Neural progenitor cell (in vitro differentiated cells): ENCODE data around the gene HSPG2. TPM values are rescaled to one million over a fixed set of nuclear protein-coding genes. Genes with fewer than 3 reads are reported as not detected.

ENCODE experiments used
- DNase-seq: peaks from one replicate; pipeline ENCODE4 v3.0.0-alpha.2; 2016; ENCODE audit warnings: low spot score
- H2AFZ ChIP-seq: fragments of 200-600 bp; sonication (generic); replicated peaks from 2 replicates; pipeline ENCODE4 v1.6.1; 2016; ENCODE audit warnings: antibody characterized with exemption
- H3F3A ChIP-seq: fragments of 200-600 bp; sonication (generic); 2 replicates; pipeline ENCODE4 v1.6.1; 2016; ENCODE audit warnings: antibody characterized with exemption, low read depth
- H3K27ac ChIP-seq: fragments of 200-600 bp; sonication (generic); 2 replicates; pipeline ENCODE4 v1.5.1; 2016; ENCODE audit warnings: mild to moderate bottlenecking
- H3K27me3 ChIP-seq: fragments of 200-600 bp; sonication (generic); 2 replicates; pipeline ENCODE4 v1.6.1; 2016; ENCODE audit warnings: mild to moderate bottlenecking, moderate library complexity
- H3K36me3 ChIP-seq: fragments of 200-600 bp; sonication (generic); 2 replicates; pipeline ENCODE4 v1.5.1; 2016
- H3K4me1 ChIP-seq: fragments of 200-600 bp; sonication (generic); 2 replicates; pipeline ENCODE4 v1.6.1; 2016; ENCODE audit warnings: mixed run types
- H3K4me2 ChIP-seq: fragments of 200-600 bp; sonication (generic); 2 replicates; pipeline ENCODE4 v1.6.1; 2016
- H3K4me3 ChIP-seq: fragments of 200-600 bp; sonication (generic); 2 replicates; pipeline ENCODE4 v1.5.1; 2016
- H3K79me2 ChIP-seq: fragments of 200-600 bp; sonication (generic); 2 replicates; pipeline ENCODE4 v1.6.1; 2016; ENCODE audit warnings: low read depth
- H3K9ac ChIP-seq: fragments of 200-600 bp; sonication (generic); 2 replicates; pipeline ENCODE4 v1.6.1; 2016
- H3K9me3 ChIP-seq: fragments of 200-600 bp; sonication (generic); 2 replicates; pipeline ENCODE4 v1.5.1; 2016; ENCODE audit warnings: low read depth
- H4K20me1 ChIP-seq: fragments of 200-600 bp; sonication (generic); 2 replicates; pipeline ENCODE4 v1.6.1; 2016; ENCODE audit warnings: low read depth
- H3K27ac Mint-ChIP-seq: 3 replicates; pipeline ENCODE4 v1.8.0; 2021; ENCODE audit warnings: mixed read lengths
- H3K27me3 Mint-ChIP-seq: 2 replicates; pipeline ENCODE4 v1.8.0; 2022; ENCODE audit warnings: low read depth, mild to moderate bottlenecking, inconsistent platforms, moderate library complexity, mixed read lengths; ENCODE audit not compliant: insufficient read depth
- H3K36me3 Mint-ChIP-seq: 3 replicates; pipeline ENCODE4 v1.8.0; 2021; ENCODE audit warnings: mixed read lengths
- H3K4me1 Mint-ChIP-seq: 3 replicates; pipeline ENCODE4 v1.8.0; 2021; ENCODE audit warnings: mixed read lengths
- H3K4me3 Mint-ChIP-seq: 3 replicates; pipeline ENCODE4 v1.8.0; 2021; ENCODE audit warnings: mild to moderate bottlenecking, moderate library complexity, mixed read lengths
- H3K9me3 Mint-ChIP-seq: 3 replicates; pipeline ENCODE4 v1.8.0; 2020; ENCODE audit warnings: mixed read lengths
- CTCF ChIP-seq: fragments of 200-600 bp; sonication (generic); IDR thresholded peaks from 2 replicates; pipeline ENCODE4 v1.5.1; 2017; ENCODE audit warnings: antibody characterized with exemption, mild to moderate bottlenecking
- EZH2 ChIP-seq: fragments of 200-600 bp; sonication (generic); IDR thresholded peaks from 2 replicates; pipeline ENCODE4 v1.6.1; 2017; ENCODE audit warnings: antibody characterized with exemption, mild to moderate bottlenecking, moderate library complexity
- EZH2phosphoT487 ChIP-seq: fragments of 200-600 bp; sonication (generic); IDR thresholded peaks from 2 replicates; pipeline ENCODE4 v1.6.1; 2017; ENCODE audit warnings: antibody characterized with exemption
- total RNA-seq: library from RNA; depleted of rRNA; stranded (reverse); fragments of >200 nt; gene quantifications from 2 replicates; pipeline ENCODE4 v1.2.3, GENCODE V29; 2015; ENCODE audit warnings: low replicate concordance

HSPG2 gene
- total RNA-seq, 1 donor from 2014 or later: 6.9 TPM

- no peak overlapping the region for H3K4me3 Mint-ChIP-seq
- no peak overlapping the region for H3K27ac Mint-ChIP-seq
Observed at GRCh38 chr1:21863981-21864380, 73.1 kb downstream of the HSPG2 start.

GRCh38 chr1:21861602-21862429, 75.3 kb downstream of the HSPG2 start:
- no peak overlapping the region for H3K4me2 ChIP-seq
- Mint-ChIP-seq H3K36me3 (peaks cover 18% of the 10 kb centered on the region), H3K4me3 (no peak overlapping the region), H3K4me1 (peaks cover 22% of the 10 kb centered on the region), H3K27ac (no peak overlapping the region), H3K9me3 (no peaks in the 10 kb centered on the region), H3K27me3 (peaks cover 4% of the 10 kb centered on the region)
- H3F3A ChIP-seq: no peaks in the 10 kb centered on the region
- H3K27me3 ChIP-seq: no peaks in the 10 kb centered on the region
- no peaks in the 10 kb centered on the region for H3K36me3 ChIP-seq
- no peak for DNase-seq
- no peaks in the 10 kb centered on the region for H3K79me2 ChIP-seq
- TF ChIP-seq EZH2phosphoT487 (no peak), CTCF (no peak), EZH2 (no peak)
- no peak overlapping the region for H3K9ac ChIP-seq
- H4K20me1 ChIP-seq: peaks cover 6% of the 10 kb centered on the region
- H3K9me3 ChIP-seq: no peaks in the 10 kb centered on the region
- H3K27ac ChIP-seq: no peak overlapping the region
- H3K4me3 ChIP-seq: no peak overlapping the region
- H2AFZ ChIP-seq: no peak overlapping the region
- H3K4me1 ChIP-seq: peaks cover 10% of the 10 kb centered on the region

More at GRCh38 chr1:21863981-21864380, 73.1 kb downstream of the HSPG2 start:
- TF ChIP-seq EZH2phosphoT487 (no peak), EZH2 (no peak), CTCF (no peak)
- Mint-ChIP-seq H3K36me3 (peaks cover 18% of the 10 kb centered on the region), H3K27me3 (peaks cover 2% of the 10 kb centered on the region), H3K4me1 (peaks cover 18% of the 10 kb centered on the region), H3K9me3 (no peaks in the 10 kb centered on the region)
- Histone ChIP-seq H3F3A (no peaks in the 10 kb centered on the region), H3K79me2 (no peaks in the 10 kb centered on the region), H3K4me3 (no peak overlapping the region), H2AFZ (no peak overlapping the region), H3K4me2 (no peak overlapping the region), H4K20me1 (peaks cover 6% of the 10 kb centered on the region), H3K9ac (no peak overlapping the region), H3K27me3 (no peaks in the 10 kb centered on the region), H3K27ac (no peak overlapping the region), H3K36me3 (no peaks in the 10 kb centered on the region), H3K4me1 (peaks cover 10% of the 10 kb centered on the region), H3K9me3 (no peaks in the 10 kb centered on the region)
- no peak for DNase-seq

- Mint-ChIP-seq H3K9me3 (no peaks in the 10 kb centered on the region), H3K27ac (no peak overlapping the region), H3K27me3 (peaks cover 6% of the 10 kb centered on the region), H3K36me3 (peaks cover 20% of the 10 kb centered on the region), H3K4me1 (peaks cover 14% of the 10 kb centered on the region), H3K4me3 (no peak overlapping the region)
- no peak overlapping the region for H2AFZ ChIP-seq
- H3K4me2 ChIP-seq: no peak overlapping the region
- H4K20me1 ChIP-seq: no peaks in the 10 kb centered on the region
- H3K27me3 ChIP-seq: no peaks in the 10 kb centered on the region
- H3K9me3 ChIP-seq: no peaks in the 10 kb centered on the region
- no peak overlapping the region for H3K27ac ChIP-seq
- H3K4me1 ChIP-seq: peaks cover 2% of the 10 kb centered on the region
- DNase-seq: no peak
- TF ChIP-seq EZH2phosphoT487 (no peak), EZH2 (no peak), CTCF (no peak)
- H3K9ac ChIP-seq: no peak overlapping the region
- no peak overlapping the region for H3K4me3 ChIP-seq
- H3F3A ChIP-seq: no peaks in the 10 kb centered on the region
- H3K79me2 ChIP-seq: no peaks in the 10 kb centered on the region
- no peaks in the 10 kb centered on the region for H3K36me3 ChIP-seq
Observed at GRCh38 chr1:21860971-21861370, 76.1 kb downstream of the HSPG2 start.
